Parathyroid adenoma (tissue), 2 donors: ENCODE measurements around the gene COL26A1.

Experiments
- H2AFZ ChIP-seq: fragments of 300-600 bp; sonication (generic); one replicate; pipeline ENCODE4 v1.7.0; 2017; ENCODE audit warnings: antibody characterized with exemption, mild to moderate bottlenecking
- H3K27ac ChIP-seq: fragments of 300-600 bp; sonication (generic); one replicate; pipeline ENCODE4 v1.7.0; 2017
- H3K27me3 ChIP-seq: fragments of 300-600 bp; sonication (generic); one replicate; pipeline ENCODE4 v1.7.0; 2017; ENCODE audit warnings: low read length; ENCODE audit not compliant: control insufficient read depth, insufficient read depth
- H3K36me3 ChIP-seq: fragments of 300-600 bp; sonication (generic); one replicate; pipeline ENCODE4 v1.7.0; 2017; ENCODE audit warnings: low read length; ENCODE audit not compliant: control insufficient read depth, insufficient read depth
- H3K4me1 ChIP-seq: fragments of 300-600 bp; sonication (generic); one replicate; pipeline ENCODE4 v1.7.0; 2017; ENCODE audit warnings: control low read depth
- H3K4me2 ChIP-seq: fragments of 300-600 bp; sonication (generic); one replicate; pipeline ENCODE4 v1.7.0; 2017; ENCODE audit warnings: low read length
- H3K4me3 ChIP-seq: fragments of 300-600 bp; sonication (generic); one replicate; pipeline ENCODE4 v1.7.0; 2017; ENCODE audit warnings: low read depth, low read length
- H3K79me2 ChIP-seq: fragments of 300-600 bp; sonication (generic); one replicate; pipeline ENCODE4 v1.7.0; 2017; ENCODE audit warnings: control low read depth
- H3K9ac ChIP-seq: fragments of 300-600 bp; sonication (generic); one replicate; pipeline ENCODE4 v1.7.0; 2017; ENCODE audit warnings: mild to moderate bottlenecking
- H3K9me3 ChIP-seq: fragments of 300-600 bp; sonication (generic); one replicate; pipeline ENCODE4 v1.7.0; 2017; ENCODE audit warnings: low read length; ENCODE audit not compliant: control insufficient read depth
- CTCF ChIP-seq: fragments of 300-600 bp; sonication (generic); IDR thresholded peaks from one replicate; pipeline ENCODE4 v1.7.0; 2017; ENCODE audit warnings: antibody characterized with exemption, mild to moderate bottlenecking
- donor health status: primary hyperparathyroidism.

Gene COL26A1

GRCh38 chr7:101543846-101544245 is 181.2 kb downstream of the COL26A1 start:
- Histone ChIP-seq H3K4me1 (no peaks in the 10 kb centered on the region), H3K9me3 (no peaks in the 10 kb centered on the region), H3K27ac (no peak overlapping the region), H3K4me2 (no peak overlapping the region), H3K4me3 (no peak overlapping the region), H3K79me2 (no peaks in the 10 kb centered on the region), H3K27me3 (no peaks in the 10 kb centered on the region), H3K36me3 (no peaks in the 10 kb centered on the region), H3K9ac (no peak overlapping the region), H2AFZ (no peak overlapping the region)
- TF ChIP-seq CTCF = no peak

- H3K27me3 ChIP-seq = no peaks in the 10 kb centered on the region
- no peak overlapping the region for H2AFZ ChIP-seq
- no peaks in the 10 kb centered on the region for H3K79me2 ChIP-seq
- no peak overlapping the region for H3K9ac ChIP-seq
- H3K9me3 ChIP-seq = no peaks in the 10 kb centered on the region
- no peak overlapping the region for H3K4me2 ChIP-seq
- no peak for TF ChIP-seq CTCF
- no peak overlapping the region for H3K27ac ChIP-seq
- no peak overlapping the region for H3K4me3 ChIP-seq
- no peaks in the 10 kb centered on the region for H3K4me1 ChIP-seq
- H3K36me3 ChIP-seq = no peaks in the 10 kb centered on the region
Observed at GRCh38 chr7:101545441-101546190, 182.9 kb downstream of the COL26A1 start.

GRCh38 chr7:101546308-101546936 is 183.7 kb downstream of the COL26A1 start:
- Histone ChIP-seq H3K4me1 (no peaks in the 10 kb centered on the region), H3K4me3 (no peak overlapping the region), H3K79me2 (no peaks in the 10 kb centered on the region), H2AFZ (no peak overlapping the region), H3K4me2 (no peak overlapping the region), H3K9me3 (no peaks in the 10 kb centered on the region), H3K27ac (no peak overlapping the region), H3K27me3 (no peaks in the 10 kb centered on the region), H3K36me3 (no peaks in the 10 kb centered on the region), H3K9ac (no peak overlapping the region)
- no peak for TF ChIP-seq CTCF

- H3K27ac ChIP-seq = no peak overlapping the region
- TF ChIP-seq CTCF = no peak
Observed at GRCh38 chr7:101547022-101547915, 184.6 kb downstream of the COL26A1 start.

More at GRCh38 chr7:101547022-101547915, 184.6 kb downstream of the COL26A1 start:
- H3K9me3 ChIP-seq = no peaks in the 10 kb centered on the region
- H3K36me3 ChIP-seq = no peaks in the 10 kb centered on the region
- no peak overlapping the region for H3K4me3 ChIP-seq
- no peaks in the 10 kb centered on the region for H3K4me1 ChIP-seq
- no peak overlapping the region for H2AFZ ChIP-seq
- no peaks in the 10 kb centered on the region for H3K79me2 ChIP-seq
- no peak overlapping the region for H3K4me2 ChIP-seq
- H3K9ac ChIP-seq = no peak overlapping the region
- no peaks in the 10 kb centered on the region for H3K27me3 ChIP-seq
